GM12878 (cell line): ENCODE data around the gene NCAPD2. TPM values are rescaled to one million over a fixed set of nuclear protein-coding genes. Genes with fewer than 3 reads are reported as not detected.
A peak's percentile ranks its signal among the peaks of the same experiment; 100 is the strongest.

Experiments used
- ATAC-seq: fragments of 200-7000 bp; cut with Tn5 transposase; 3 replicates; pipeline ENCODE4 v1.9.1; 2020; ENCODE audit warnings: mild to moderate bottlenecking, moderate library complexity
- BruUV-seq: library from RNA; stranded (reverse); fragments of 400-500 nt; replicated peaks from 2 replicates; lab custom pipeline; 2021; lab: Mats Ljungman, UMichigan
- CTCF ChIA-PET: fragments of 300-600 bp; sonication (Branson Sonifier 250); formaldehyde crosslinking; extraction: SDS; loops from one replicate; lab custom pipeline; 2021; ENCODE audit warnings: inconsistent platforms; lab: Yijun Ruan, JAX
- POLR2A ChIA-PET: fragments of 350-600 bp; formaldehyde crosslinking; extraction: SDS; loops from one replicate; lab custom pipeline; 2021; ENCODE audit warnings: inconsistent platforms; lab: Charles Lee
- RAD21 ChIA-PET: fragments of 300-600 bp; sonication (Branson Sonifier 250); formaldehyde crosslinking; loops from one replicate; lab custom pipeline; 2023; ENCODE audit warnings: antibody characterized with exemption; ENCODE audit not compliant: unreplicated experiment; lab: Charles Lee
- SMC1A ChIA-PET: fragments of 300-600 bp; sonication (Branson Sonifier 250); formaldehyde crosslinking; loops from one replicate; lab custom pipeline; 2023; ENCODE audit not compliant: unreplicated experiment, uncharacterized antibody; lab: Charles Lee
- DNase-seq: peaks from one replicate; pipeline ENCODE4 v3.0.0-alpha.2; 2011; ENCODE audit warnings: low read depth, low spot score
- FAIRE-seq: peaks from 3 replicates; lab custom pipeline; 2011; peaks lifted over from hg19 to GRCh38; lab: Jason Lieb, UNC
- H2AFZ ChIP-seq: 2 replicates; pipeline ENCODE4 v1.6.0; 2011; ENCODE audit warnings: low read depth, low read length, control low read depth; ENCODE audit not compliant: control insufficient read depth
- H3K27ac ChIP-seq: 2 replicates; pipeline ENCODE4 v1.5.1; 2011; ENCODE audit warnings: control low read depth; ENCODE audit not compliant: control insufficient read depth, insufficient read depth
- H3K27me3 ChIP-seq, 2 experiments: replicated peaks in 1 of 2; 2 replicates each; pipeline versions ENCODE4 v1.6.0 to v1.6.1; 2011; ENCODE audit warnings: low read length in 1 of 2; ENCODE audit not compliant: control insufficient read depth in 2 of 2, insufficient read depth in 2 of 2
- H3K36me3 ChIP-seq, 2 experiments: 2 replicates each; pipeline ENCODE4 v1.5.1; 2011; ENCODE audit warnings: low read length in 1 of 2; ENCODE audit not compliant: control insufficient read depth in 2 of 2, insufficient read depth in 2 of 2
- H3K4me1 ChIP-seq: 2 replicates; pipeline ENCODE4 v1.6.1; 2011; ENCODE audit warnings: mild to moderate bottlenecking, low read length, moderate library complexity, mixed read lengths; ENCODE audit not compliant: control insufficient read depth, insufficient read depth
- H3K4me2 ChIP-seq: 2 replicates; pipeline ENCODE4 v1.6.0; 2011; ENCODE audit warnings: control low read depth; ENCODE audit not compliant: control insufficient read depth, insufficient read depth
- H3K4me3 ChIP-seq: fragments of 200-600 bp; sonication (generic); 2 replicates; pipeline ENCODE4 v1.5.1; 2016
- H3K79me2 ChIP-seq: 2 replicates; pipeline ENCODE4 v1.6.0; 2011; ENCODE audit warnings: low read length; ENCODE audit not compliant: control insufficient read depth, insufficient read depth
- H3K9ac ChIP-seq: 2 replicates; pipeline ENCODE4 v1.8.0; 2011; ENCODE audit warnings: low read length, control low read depth, mixed read lengths; ENCODE audit not compliant: control insufficient read depth, insufficient read depth
- H3K9me3 ChIP-seq: replicated peaks from 3 replicates; pipeline ENCODE4 v1.5.1; 2011; ENCODE audit warnings: mild to moderate bottlenecking, low read length; ENCODE audit not compliant: control insufficient read depth, insufficient read depth
- H4K20me1 ChIP-seq: 2 replicates; pipeline ENCODE4 v1.6.0; 2011; ENCODE audit not compliant: control insufficient read depth, insufficient read depth
- ASH2L ChIP-seq: fragments of 300-600, 200-600 bp; sonication (generic); IDR thresholded peaks from 2 replicates; pipeline ENCODE4 v1.6.1; 2017; ENCODE audit warnings: low read depth, mild to moderate bottlenecking, borderline replicate concordance
- DPF2 ChIP-seq: fragments of 450-650 bp; IDR thresholded peaks from 2 replicates; pipeline ENCODE4 v1.6.1; 2017; ENCODE audit warnings: mild to moderate bottlenecking
- ETV6 ChIP-seq, 2 experiments: fragments of 450-650 bp in 1 of 2; IDR thresholded peaks in 1 of 2; conservative IDR thresholded peaks in 1 of 2; 2 replicates each; pipeline ENCODE4 v1.6.1; 2014; ENCODE audit warnings: antibody characterized with exemption in 1 of 2, borderline replicate concordance in 1 of 2, low read depth in 1 of 2, mild to moderate bottlenecking in 1 of 2, moderate library complexity in 1 of 2
- HDGF ChIP-seq: fragments of 450-650 bp; IDR thresholded peaks from 2 replicates; pipeline ENCODE4 v1.6.1; 2016; ENCODE audit warnings: antibody characterized with exemption
- MEF2B ChIP-seq: fragments of 450-650 bp; IDR thresholded peaks from 2 replicates; pipeline ENCODE4 v1.6.1; 2018; ENCODE audit warnings: mild to moderate bottlenecking, moderate library complexity; ENCODE audit not compliant: partially characterized antibody, poor library complexity, severe bottlenecking
- SMC3 ChIP-seq: IDR thresholded peaks from 2 replicates; pipeline ENCODE4 v1.6.1; 2011; ENCODE audit warnings: low read length, improper control_type of control experiment, borderline replicate concordance
- SREBF1 ChIP-seq: IDR thresholded peaks from 2 replicates; pipeline ENCODE4 v1.6.1; 2012; ENCODE audit warnings: mild to moderate bottlenecking, low read length
- SUZ12 ChIP-seq: fragments of 200-600 bp; sonication (generic); IDR thresholded peaks from one replicate; pipeline ENCODE4 v1.6.1; 2018; ENCODE audit warnings: antibody characterized with exemption, mild to moderate bottlenecking; ENCODE audit not compliant: unreplicated experiment
- ZBED1 ChIP-seq: IDR thresholded peaks from 2 replicates; pipeline ENCODE4 v1.6.1; 2016; ENCODE audit warnings: borderline replicate concordance
- ZNF622 ChIP-seq: fragments of 450-650 bp; IDR thresholded peaks from 2 replicates; pipeline ENCODE4 v1.6.1; 2017; ENCODE audit warnings: mild to moderate bottlenecking, inconsistent platforms
- WGBS: methylation state at CpG from one replicate; pipeline ENCODE4 v1.1.6; 2016; ENCODE audit warnings: low lambda C conversion rate; ENCODE audit not compliant: insufficient replicate concordance, insufficient coverage; ENCODE audit errors: missing lambda C conversion rate; 5-methylcytosine and 5-hydroxymethylcytosine counted together
- in situ Hi-C: fragments of 300-500 bp; cut with MboI; formaldehyde crosslinking; loops from 9 replicates; pipeline ENCODE4 v1.14.3; 2018; ENCODE audit warnings: mixed read lengths
- intact Hi-C: fragments of 100-400 bp; cut with micrococcal nuclease; formaldehyde crosslinking; loops from one replicate; pipeline ENCODE4 v1.14.2; 2022; ENCODE audit not compliant: unreplicated experiment
- polyA plus RNA-seq, 11 experiments: library from polyadenylated mRNA; depleted of rRNA in 4 of 11; unstranded in 6 of 11; stranded (reverse) in 5 of 11; fragments of >200 nt; fragmentation: Nextera tagmentation in 4 of 11; fragmentation: Illumina TruSeq in 1 of 11; extraction: Ambion mirVana in 4 of 11; extraction: Trizol in 1 of 11; gene quantifications; 1 replicate in 1 of 11; 2 replicates in 10 of 11; pipeline versions ENCODE4 v1.2.1 to v1.2.3, GENCODE V29; 2011 to 2016; ENCODE audit warnings: inconsistent platforms in 2 of 11, missing spikeins in 2 of 11, low read depth in 1 of 11
- total RNA-seq, 4 experiments: library from RNA; depleted of rRNA in 3 of 4; stranded (reverse); fragments of >200 nt in 3 of 4; fragmentation: Illumina TruSeq in 1 of 4; extraction: Trizol in 1 of 4; gene quantifications; 2 replicates each; pipeline versions ENCODE4 v1.2.1 to v1.2.3, GENCODE V29; 2013 to 2021
- TF ChIP-seq, protein P1 (sequence below): fragments of 450-650 bp; IDR thresholded peaks from 2 replicates; pipeline ENCODE4 v1.6.1; 2017; ENCODE audit warnings: borderline replicate concordance

The NCAPD2 gene
- total and polyA plus RNA-seq, 10 of the 15 experiments (the other 5 are each of a cell fraction or from before 2014, with no cell fraction given) = 24.2 to 160 (median 110) TPM

- CTCF ChIA-PET = interaction anchor here (0.6 to 7.4 kb wide), 21 partner anchors 10 to 286 kb away, joined by 3 to 69 read pairs (median 6); partner anchors contain the start of genes MRPL51, NOP2 and PTMS
- no peak for FAIRE-seq
- RAD21 ChIA-PET = interaction anchor here (0.8 to 2.9 kb wide), 10 partner anchors 13 to 274 kb away, joined by 3 to 18 read pairs (median 4); partner anchors contain the start of genes GAPDH, TAPBPL and VAMP1
- H3K4me2 ChIP-seq = peak overlapping the region; percentile 82
- H3K27me3 ChIP-seq = no peaks in the 10 kb centered on the region
- WGBS = 84% methylated on average over 15 of the region's 15 CpGs
- intact Hi-C loops (loop anchor here (5.0 kb wide), 1 partner anchor 224 kb away; no protein-coding TSS in a partner anchor), in situ Hi-C loops (no loop called here)
- peak overlapping the region; percentile 51 for H3K4me3 ChIP-seq
- H2AFZ ChIP-seq = no peak overlapping the region
- SMC1A ChIA-PET = interaction anchor here (0.6 to 4.3 kb wide), 15 partner anchors 10 to 144 kb away, joined by 3 to 24 read pairs (median 4); partner anchors contain the start of gene NOP2
- BruUV-seq = no TSS peak
- H3K9me3 ChIP-seq = no peaks in the 10 kb centered on the region
- peaks cover 47% of the 10 kb centered on the region for H3K79me2 ChIP-seq
- no peaks in the 10 kb centered on the region for H4K20me1 ChIP-seq
- no peak for ATAC-seq
- peaks cover 10% of the 10 kb centered on the region for H3K4me1 ChIP-seq
- TF ChIP-seq SMC3 (no peak), ZNF622 (no peak), ZBED1 (no peak), SUZ12 (no peak), DPF2 (no peak), SREBF1 (no peak), HDGF (no peak), MEF2B (no peak), ASH2L (no peak), ETV6 (conservative IDR thresholded peaks at IDR 0.05 in 1 of 2, IDR thresholded peaks at IDR 0.05 in 1 of 2; ENCODE audit: borderline replicate concordance in 1 of 2, low read depth in 1 of 2) (no peak)
- TF ChIP-seq, protein P1, sequence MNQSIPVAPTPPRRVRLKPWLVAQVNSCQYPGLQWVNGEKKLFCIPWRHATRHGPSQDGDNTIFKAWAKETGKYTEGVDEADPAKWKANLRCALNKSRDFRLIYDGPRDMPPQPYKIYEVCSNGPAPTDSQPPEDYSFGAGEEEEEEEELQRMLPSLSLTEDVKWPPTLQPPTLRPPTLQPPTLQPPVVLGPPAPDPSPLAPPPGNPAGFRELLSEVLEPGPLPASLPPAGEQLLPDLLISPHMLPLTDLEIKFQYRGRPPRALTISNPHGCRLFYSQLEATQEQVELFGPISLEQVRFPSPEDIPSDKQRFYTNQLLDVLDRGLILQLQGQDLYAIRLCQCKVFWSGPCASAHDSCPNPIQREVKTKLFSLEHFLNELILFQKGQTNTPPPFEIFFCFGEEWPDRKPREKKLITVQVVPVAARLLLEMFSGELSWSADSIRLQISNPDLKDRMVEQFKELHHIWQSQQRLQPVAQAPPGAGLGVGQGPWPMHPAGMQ = no peak
- no peak for DNase-seq
- H3K36me3 ChIP-seq = peaks cover 18 to 23% of the 10 kb centered on the region in 2 experiments
- H3K27ac ChIP-seq = no peak overlapping the region
- H3K9ac ChIP-seq = peak overlapping the region; percentile 25
- POLR2A ChIA-PET = interaction anchor here (0.6 to 3.4 kb wide), 6 partner anchors 10 to 79 kb away, joined by 3 to 32 read pairs (median 5); partner anchors contain the start of gene GAPDH
Observed at GRCh38 chr12:6553051-6553868, 59.4 kb downstream of the NCAPD2 start.
